Measurements from ENCODE around the gene LRRC4.
A peak's percentile ranks its signal among the peaks of the same experiment; 100 is the strongest.

LRRC4 gene

GRCh38 chr7:128029405-128029995 is 1.7 kb downstream of the LRRC4 start:
- no peak for DNase-seq

- no peak for DNase-seq
These were observed 3.7 kb downstream of the LRRC4 start for GRCh38 chr7:128027485-128027980.

GRCh38 chr7:128026551-128026950 is 4.7 kb downstream of the LRRC4 start:
- DNase-seq, result no peak

GRCh38 chr7:128025819-128026218 is 5.4 kb downstream of the LRRC4 start:
- no peak for DNase-seq

GRCh38 chr7:128025380-128025779 is 5.9 kb downstream of the LRRC4 start:
- DNase-seq, result no peak

GRCh38 chr7:128024151-128024550 is 7.1 kb downstream of the LRRC4 start:
- DNase-seq, result no peak

GRCh38 chr7:128022631-128023532 is 8.4 kb downstream of the LRRC4 start:
- no peak for DNase-seq

- no peak for DNase-seq
These were observed 9.9 kb downstream of the LRRC4 start for GRCh38 chr7:128021366-128021765.

- DNase-seq, result peak; percentile 45
These were observed 11.1 kb downstream of the LRRC4 start for GRCh38 chr7:128020159-128020558.

- no peak for DNase-seq
These were observed 11.9 kb downstream of the LRRC4 start for GRCh38 chr7:128019288-128019687.

- no peak for DNase-seq
These were observed 13.1 kb downstream of the LRRC4 start for GRCh38 chr7:128017862-128018845.

- DNase-seq, result no peak
These were observed 13.8 kb downstream of the LRRC4 start for GRCh38 chr7:128017460-128017859.

GRCh38 chr7:128014811-128015210 is 16.4 kb downstream of the LRRC4 start:
- DNase-seq, result no peak

- DNase-seq, result no peak
These were observed 20.0 kb downstream of the LRRC4 start for GRCh38 chr7:128011131-128011661.

- DNase-seq, result no peak
These were observed 20.7 kb downstream of the LRRC4 start for GRCh38 chr7:128010391-128011127.

- DNase-seq, result no peak
These were observed 22.5 kb downstream of the LRRC4 start for GRCh38 chr7:128008744-128009143.

- DNase-seq, result no peak
These were observed 23.1 kb downstream of the LRRC4 start for GRCh38 chr7:128008141-128008540.

GRCh38 chr7:128007303-128007680 is 23.9 kb downstream of the LRRC4 start:
- no peak for DNase-seq

- DNase-seq, result no peak
These were observed 24.5 kb downstream of the LRRC4 start for GRCh38 chr7:128006550-128007302.

- no peak for DNase-seq
These were observed 25.5 kb downstream of the LRRC4 start for GRCh38 chr7:128005759-128006159.

GRCh38 chr7:128005117-128005516 is 26.1 kb downstream of the LRRC4 start:
- DNase-seq, result no peak
